ENCODE results near the gene ACVR1B.
A peak's percentile ranks its signal among the peaks of the same experiment; 100 is the strongest.

ACVR1B gene

GRCh38 chr12:51944608-51945233, 6.8 kb upstream of the ACVR1B start:
- DNase-seq: no peak

GRCh38 chr12:51947246-51947996, 4.1 kb upstream of the ACVR1B start:
- DNase-seq: no peak

- no peak for DNase-seq
Measured at GRCh38 chr12:51948066-51948465, 3.4 kb upstream of the ACVR1B start.

- no peak for DNase-seq
Measured at GRCh38 chr12:51949342-51950030, 2.0 kb upstream of the ACVR1B start.

- DNase-seq: no peak
Measured at GRCh38 chr12:51950682-51951198, 759 bp upstream of the ACVR1B start.

- DNase-seq: peak; percentile 79
Measured at GRCh38 chr12:51951843-51952722, 584 bp downstream of the ACVR1B start.

- peak; percentile 65 for DNase-seq
Measured at GRCh38 chr12:51953089-51953488, 1.6 kb downstream of the ACVR1B start.

- peak; percentile 59 for DNase-seq
Measured at GRCh38 chr12:51953864-51954263, 2.4 kb downstream of the ACVR1B start.

GRCh38 chr12:51954561-51955361, 3.3 kb downstream of the ACVR1B start:
- peak; percentile 84 for DNase-seq

GRCh38 chr12:51955702-51956101, 4.2 kb downstream of the ACVR1B start:
- no peak for DNase-seq

- no peak for DNase-seq
Measured at GRCh38 chr12:51958542-51958941, 7.0 kb downstream of the ACVR1B start.

- DNase-seq: no peak
Measured at GRCh38 chr12:51959211-51959610, 7.7 kb downstream of the ACVR1B start.

GRCh38 chr12:51959921-51960320, 8.4 kb downstream of the ACVR1B start:
- DNase-seq: no peak

- DNase-seq: no peak
Measured at GRCh38 chr12:51960488-51960887, 9.0 kb downstream of the ACVR1B start.

- no peak for DNase-seq
Measured at GRCh38 chr12:51960890-51961289, 9.4 kb downstream of the ACVR1B start.

- peak; percentile 40 for DNase-seq
Measured at GRCh38 chr12:51961834-51962233, 10.3 kb downstream of the ACVR1B start.

- no peak for DNase-seq
Measured at GRCh38 chr12:51962737-51963136, 11.2 kb downstream of the ACVR1B start.

- DNase-seq: no peak
Measured at GRCh38 chr12:51963477-51963876, 12.0 kb downstream of the ACVR1B start.

GRCh38 chr12:51969643-51970042, 18.1 kb downstream of the ACVR1B start:
- DNase-seq: no peak

GRCh38 chr12:51970904-51971646, 19.6 kb downstream of the ACVR1B start:
- DNase-seq: peak; percentile 32
